Esophagus mucosa (tissue), 1 donor: ENCODE measurements around the gene WDR45. TPM values are rescaled to one million over a fixed set of nuclear protein-coding genes. Genes with fewer than 3 reads are reported as not detected.
"Not testable (repeated sequence)": the region's sequence is repeated elsewhere in the genome, so short reads cannot be mapped to it uniquely, and the experiment has no call there.

ENCODE experiments used
- ATAC-seq: fragments of 200-7000 bp; cut with Tn5 transposase; one replicate; pipeline ENCODE4 v1.9.1; 2020
- total RNA-seq: library from RNA; stranded (reverse); gene quantifications from one replicate; pipeline ENCODE4 v1.2.4, GENCODE V29; 2023
- donor health status: DM: yes; HTN: yes; CAD: no.

The WDR45 gene
- 30.3 TPM for total RNA-seq

GRCh38 chrX:49079489-49080428 lies at the start of gene WDR45:
Gene WDR45, minus strand, starts transcription at chrX:49079887. Its CDS starts 1,792 bp downstream, at chrX:49078095.
- ATAC-seq = peak; percentile 79

GRCh38 chrX:49129427-49129826 lies 49.7 kb upstream of the WDR45 start:
- no peak for ATAC-seq

- ATAC-seq = not testable (repeated sequence)
Measured at GRCh38 chrX:49127742-49128258, 48.1 kb upstream of the WDR45 start.

GRCh38 chrX:49122499-49122898 lies 42.8 kb upstream of the WDR45 start:
- ATAC-seq = no peak

- no peak for ATAC-seq
Measured at GRCh38 chrX:49120091-49120490, 40.4 kb upstream of the WDR45 start.

- ATAC-seq = no peak
Measured at GRCh38 chrX:49117581-49117980, 37.9 kb upstream of the WDR45 start.

- no peak for ATAC-seq
Measured at GRCh38 chrX:49116716-49117115, 37.0 kb upstream of the WDR45 start.

GRCh38 chrX:49116076-49116475 lies 36.4 kb upstream of the WDR45 start:
- ATAC-seq = no peak

GRCh38 chrX:49111791-49112190 lies 32.1 kb upstream of the WDR45 start:
- ATAC-seq = no peak

- ATAC-seq = no peak
Measured at GRCh38 chrX:49110417-49110816, 30.7 kb upstream of the WDR45 start.

- no peak for ATAC-seq
Measured at GRCh38 chrX:49108641-49109040, 29.0 kb upstream of the WDR45 start.

GRCh38 chrX:49106930-49107329 lies 27.2 kb upstream of the WDR45 start:
- peak; percentile 84 for ATAC-seq

- no peak for ATAC-seq
Measured at GRCh38 chrX:49106296-49106695, 26.6 kb upstream of the WDR45 start.

- no peak for ATAC-seq
Measured at GRCh38 chrX:49103637-49104036, 23.9 kb upstream of the WDR45 start.

- ATAC-seq = no peak
Measured at GRCh38 chrX:49102190-49102589, 22.5 kb upstream of the WDR45 start.

- ATAC-seq = peak; percentile 7
Measured at GRCh38 chrX:49101629-49101984, 21.9 kb upstream of the WDR45 start.

GRCh38 chrX:49100704-49101628 lies 21.3 kb upstream of the WDR45 start:
- ATAC-seq = peak; percentile 97

- ATAC-seq = no peak
Measured at GRCh38 chrX:49096419-49096818, 16.7 kb upstream of the WDR45 start.

GRCh38 chrX:49089553-49089952 lies 9.9 kb upstream of the WDR45 start:
- no peak for ATAC-seq

GRCh38 chrX:49082271-49082871 lies 2.7 kb upstream of the WDR45 start:
- ATAC-seq = no peak

- no peak for ATAC-seq
Measured at GRCh38 chrX:49077941-49078340, 1.7 kb downstream of the WDR45 start.

GRCh38 chrX:49075347-49075746 lies 4.3 kb downstream of the WDR45 start:
- no peak for ATAC-seq
